ENCODE data around the gene KIR2DL3. TPM values are rescaled to one million over a fixed set of nuclear protein-coding genes. Genes with fewer than 3 reads are reported as not detected.

Gene KIR2DL3
- total RNA-seq, 1 donor from 2014 or later, result not detected

- no peak for DNase-seq (ENCODE audit: low read depth, low spot score)
These were observed 53.2 kb downstream of the KIR2DL3 start for GRCh38 chr19:54791476-54791875.

GRCh38 chr19:54792814-54793213 is 54.5 kb downstream of the KIR2DL3 start:
- DNase-seq (ENCODE audit: low read depth, low spot score), result no peak

DNA sequence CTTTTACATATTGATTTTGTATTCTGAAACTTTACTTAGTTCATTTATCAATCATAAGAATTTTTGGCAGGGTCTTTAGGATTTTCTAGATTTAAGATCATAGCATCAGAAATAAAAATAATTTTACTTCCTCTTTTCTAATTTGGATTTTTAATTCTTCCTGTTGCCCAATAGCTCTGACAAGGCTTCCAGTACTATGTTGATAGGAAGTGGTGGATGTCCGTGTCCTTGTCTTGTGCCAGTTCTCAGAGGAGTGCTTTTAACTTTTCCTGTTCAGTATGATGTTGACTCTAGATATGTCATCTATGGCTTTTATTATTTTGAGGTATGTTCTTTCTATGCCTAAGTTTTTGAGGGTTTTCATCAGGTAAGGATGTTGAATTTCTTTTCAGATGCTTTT is 57.4 kb downstream of the KIR2DL3 start:
- DNase-seq (ENCODE audit: low read depth, low spot score), result no peak

Other genes starting within 250 kb of the KIR2DL3 start
- gene LAIR2, start 235.7 kb upstream of the KIR2DL3 start, total RNA-seq, result not detected in 2 replicates
- gene LILRA2, start 164.7 kb upstream of the KIR2DL3 start, total RNA-seq, result not detected in 2 replicates
- gene LILRA1, start 144.9 kb upstream of the KIR2DL3 start, total RNA-seq, result not detected in 2 replicates
- gene LILRB1, start 108.0 kb upstream of the KIR2DL3 start, total RNA-seq, result not detected in 2 replicates
- not detected in 2 replicates for gene LILRB4, start 75.5 kb upstream of the KIR2DL3 start, total RNA-seq
- gene KIR3DL3, start 14.1 kb upstream of the KIR2DL3 start, total RNA-seq, result not detected in 2 replicates
- gene KIR2DL1, start 31.3 kb downstream of the KIR2DL3 start, total RNA-seq, result not detected in 2 replicates
- gene KIR2DL4, start 65.1 kb downstream of the KIR2DL3 start, total RNA-seq, result not detected in 2 replicates
- gene KIR3DL1, start 78.0 kb downstream of the KIR2DL3 start, total RNA-seq, result not detected in 2 replicates
- gene KIR2DS4, start 94.2 kb downstream of the KIR2DL3 start, total RNA-seq, result not detected in 2 replicates
- not detected in 2 replicates for gene KIR3DL2, start 111.9 kb downstream of the KIR2DL3 start, total RNA-seq
- gene FCAR, start 135.7 kb downstream of the KIR2DL3 start, total RNA-seq, result not detected in 2 replicates
- gene NCR1, start 167.6 kb downstream of the KIR2DL3 start, total RNA-seq, result not detected in 2 replicates
- gene NLRP7, start 209.0 kb downstream of the KIR2DL3 start, total RNA-seq, result not detected in 2 replicates
- 0.20 and 0.28 TPM in 2 replicates for gene NLRP2, start 227.9 kb downstream of the KIR2DL3 start, total RNA-seq

Data from pulmonary artery endothelial cell (primary cell).